Measurements from ENCODE around the gene KPNB1. TPM values are rescaled to one million over a fixed set of nuclear protein-coding genes. Genes with fewer than 3 reads are reported as not detected.

The KPNB1 gene
- total and polyA plus RNA-seq, 2 experiments from 2014 or later, result 274 to 599 TPM

- no peak for TF ChIP-seq ZNF462 (CRISPR knock-in tag; IDR thresholded peaks at IDR 0.05)
- TF ChIP-seq ETS1 (IDR thresholded peaks at IDR 0.05), result no peak
- no peak for TF ChIP-seq POLR2AphosphoS5 (IDR thresholded peaks at IDR 0.05; ENCODE audit: low read depth)
- no peak for TF ChIP-seq ZNF114 (CRISPR knock-in tag; IDR thresholded peaks at IDR 0.05)
- TF ChIP-seq CREB1 (CRISPR knock-in tag; IDR thresholded peaks at IDR 0.05; ENCODE audit: low read depth), result no peak
- no peak for TF ChIP-seq EZH2phosphoT487 (IDR thresholded peaks at IDR 0.05; ENCODE audit: unreplicated experiment)
Observed at GRCh38 chr17:47716375-47716774, 66.7 kb downstream of the KPNB1 start (continued).

- H2AFZ ChIP-seq, result no peak overlapping the region
- no peak overlapping the region for H3K4me3 ChIP-seq
- H4K20me1 ChIP-seq (replicated peaks; ENCODE audit: insufficient read depth), result no peaks in the 10 kb centered on the region
- peaks cover 25% of the 10 kb centered on the region; the same call in 1 of the 2 replicates for H3K4me1 ChIP-seq (ENCODE audit: insufficient read depth)
- H3K9me2 ChIP-seq (ENCODE audit: insufficient read depth), result no peaks in the 10 kb centered on the region
- H3K79me2 ChIP-seq (replicated peaks; ENCODE audit: insufficient read depth), result no peaks in the 10 kb centered on the region
- Mint-ChIP-seq H3K27ac (no peak overlapping the region), H3K27me3 (ENCODE audit: insufficient read depth, low read depth, poor library complexity) (peaks cover 29% of the 10 kb centered on the region), H3K9me3 (no peaks in the 10 kb centered on the region; the same call in 2 of the 3 replicates), H3K36me3 (ENCODE audit: low read depth) (no peaks in the 10 kb centered on the region; the same call in 2 of the 3 replicates), H3K4me3 (no peak overlapping the region), H3K4me1 (peaks cover 42% of the 10 kb centered on the region)
- no peak overlapping the region for H3K4me2 ChIP-seq
- no peaks in the 10 kb centered on the region for H3F3A ChIP-seq (replicated peaks; ENCODE audit: low read depth)
- H3K27me3 ChIP-seq (ENCODE audit: insufficient read depth), result peaks cover 38% of the 10 kb centered on the region
- no peak overlapping the region for H3K27ac ChIP-seq (ENCODE audit: low read depth)
- DNase-seq (ENCODE audit: low spot score) (peak; percentile 37), ATAC-seq (peak; percentile 14)
- no peaks in the 10 kb centered on the region for H3K36me3 ChIP-seq (ENCODE audit: insufficient read depth)
- TF ChIP-seq POLR2AphosphoS5 (IDR thresholded peaks at IDR 0.05; ENCODE audit: low read depth) (no peak), CTCF (conservative IDR thresholded peaks at IDR 0.05; ENCODE audit: low read depth in 2 of 2) (peak; percentile 43 to 64)
Observed at GRCh38 chr17:47717261-47717697, 67.6 kb downstream of the KPNB1 start.
